Measurements from ENCODE around the gene VWA7. TPM values are rescaled to one million over a fixed set of nuclear protein-coding genes. Genes with fewer than 3 reads are reported as not detected.

Gene VWA7
- total and polyA plus RNA-seq, 9 donors, result 0.71 to 2.1 (median 1.6) TPM

GRCh38 chr6:31752739-31753319 lies 24.3 kb downstream of the VWA7 start:
- 89% methylated on average over 2 of the region's 8 CpGs for WGBS (ENCODE audit: insufficient coverage)
- Histone ChIP-seq H3K9me3 (replicated peaks; ENCODE audit: control insufficient read depth, low read depth, low read length) (no peaks in the 10 kb centered on the region), H3K4me3 (ENCODE audit: low read length) (no peak overlapping the region), H3K4me1 (ENCODE audit: control insufficient read depth, insufficient read depth, low read length) (no peaks in the 10 kb centered on the region), H3K36me3 (ENCODE audit: control insufficient read depth, insufficient read depth, low read length) (peaks cover 4% of the 10 kb centered on the region), H3K27ac (ENCODE audit: low read length) (no peak overlapping the region), H3K27me3 (ENCODE audit: control insufficient read depth, insufficient read depth, low read length) (no peaks in the 10 kb centered on the region)
- DNase-seq, result no peak

- no peaks in the 10 kb centered on the region for H3K9me3 ChIP-seq (replicated peaks; ENCODE audit: control insufficient read depth, low read depth, low read length)
- 88% methylated on average over 6 of the region's 7 CpGs for WGBS (ENCODE audit: insufficient coverage)
- no peak for DNase-seq
- no peaks in the 10 kb centered on the region for H3K27me3 ChIP-seq (ENCODE audit: control insufficient read depth, insufficient read depth, low read length)
- H3K36me3 ChIP-seq (ENCODE audit: control insufficient read depth, insufficient read depth, low read length), result peaks cover 11% of the 10 kb centered on the region
- no peak overlapping the region for H3K4me3 ChIP-seq (ENCODE audit: low read length)
- H3K27ac ChIP-seq (ENCODE audit: low read length), result no peak overlapping the region
- H3K4me1 ChIP-seq (ENCODE audit: control insufficient read depth, insufficient read depth, low read length), result no peaks in the 10 kb centered on the region
These were observed 26.6 kb downstream of the VWA7 start for GRCh38 chr6:31750411-31751022.

GRCh38 chr6:31749301-31750036 lies 27.7 kb downstream of the VWA7 start:
- WGBS (ENCODE audit: insufficient coverage), result 80% methylated on average over 1 of the region's 8 CpGs

GRCh38 chr6:31744422-31744821 lies 32.7 kb downstream of the VWA7 start:
- peaks cover 32% of the 10 kb centered on the region for H3K36me3 ChIP-seq (ENCODE audit: control insufficient read depth, insufficient read depth, low read length)
- H3K4me1 ChIP-seq (ENCODE audit: control insufficient read depth, insufficient read depth, low read length), result peaks cover 10% of the 10 kb centered on the region
- H3K4me3 ChIP-seq (ENCODE audit: low read length), result no peak overlapping the region
- H3K27me3 ChIP-seq (ENCODE audit: control insufficient read depth, insufficient read depth, low read length), result no peaks in the 10 kb centered on the region
- no peaks in the 10 kb centered on the region for H3K9me3 ChIP-seq (replicated peaks; ENCODE audit: control insufficient read depth, low read depth, low read length)
- H3K27ac ChIP-seq (ENCODE audit: low read length), result no peak overlapping the region
- WGBS (ENCODE audit: insufficient coverage), result 0% methylated on average over 1 of the region's 1 CpG
- DNase-seq, result no peak

More at GRCh38 chr6:31749301-31750036, 27.7 kb downstream of the VWA7 start:
- Histone ChIP-seq H3K9me3 (replicated peaks; ENCODE audit: control insufficient read depth, low read depth, low read length) (no peaks in the 10 kb centered on the region), H3K27ac (ENCODE audit: low read length) (no peak overlapping the region), H3K27me3 (ENCODE audit: control insufficient read depth, insufficient read depth, low read length) (no peaks in the 10 kb centered on the region), H3K36me3 (ENCODE audit: control insufficient read depth, insufficient read depth, low read length) (peaks cover 11% of the 10 kb centered on the region), H3K4me3 (ENCODE audit: low read length) (no peak overlapping the region), H3K4me1 (ENCODE audit: control insufficient read depth, insufficient read depth, low read length) (no peaks in the 10 kb centered on the region)
- DNase-seq, result no peak

- peaks cover 24% of the 10 kb centered on the region for H3K4me1 ChIP-seq (ENCODE audit: control insufficient read depth, insufficient read depth, low read length)
- no peak for DNase-seq
- no peak overlapping the region for H3K4me3 ChIP-seq (ENCODE audit: low read length)
- 72% methylated on average over 3 of the region's 3 CpGs for WGBS (ENCODE audit: insufficient coverage)
- no peaks in the 10 kb centered on the region for H3K9me3 ChIP-seq (replicated peaks; ENCODE audit: control insufficient read depth, low read depth, low read length)
- H3K27me3 ChIP-seq (ENCODE audit: control insufficient read depth, insufficient read depth, low read length), result no peaks in the 10 kb centered on the region
- no peak overlapping the region for H3K27ac ChIP-seq (ENCODE audit: low read length)
- H3K36me3 ChIP-seq (ENCODE audit: control insufficient read depth, insufficient read depth, low read length), result peaks cover 32% of the 10 kb centered on the region
These were observed 34.2 kb downstream of the VWA7 start for GRCh38 chr6:31742894-31743293.

- 86% methylated on average over 1 of the region's 2 CpGs for WGBS (ENCODE audit: insufficient coverage)
These were observed 35.3 kb downstream of the VWA7 start for GRCh38 chr6:31741815-31742214.

GRCh38 chr6:31740397-31741223 lies 36.5 kb downstream of the VWA7 start:
- no peaks in the 10 kb centered on the region for H3K27me3 ChIP-seq (ENCODE audit: control insufficient read depth, insufficient read depth, low read length)
- peak; percentile 44 for DNase-seq
- WGBS (ENCODE audit: insufficient coverage), result 32% methylated on average over 8 of the region's 29 CpGs
- no peaks in the 10 kb centered on the region for H3K9me3 ChIP-seq (replicated peaks; ENCODE audit: control insufficient read depth, low read depth, low read length)
- H3K4me3 ChIP-seq (ENCODE audit: low read length), result peak overlapping the region; percentile 96
- peaks cover 26% of the 10 kb centered on the region for H3K36me3 ChIP-seq (ENCODE audit: control insufficient read depth, insufficient read depth, low read length)
- H3K27ac ChIP-seq (ENCODE audit: low read length), result peak overlapping the region; percentile 84
- H3K4me1 ChIP-seq (ENCODE audit: control insufficient read depth, insufficient read depth, low read length), result peaks cover 36% of the 10 kb centered on the region

More at GRCh38 chr6:31741815-31742214, 35.3 kb downstream of the VWA7 start:
- Histone ChIP-seq H3K9me3 (replicated peaks; ENCODE audit: control insufficient read depth, low read depth, low read length) (no peaks in the 10 kb centered on the region), H3K27ac (ENCODE audit: low read length) (no peak overlapping the region), H3K36me3 (ENCODE audit: control insufficient read depth, insufficient read depth, low read length) (peaks cover 26% of the 10 kb centered on the region), H3K27me3 (ENCODE audit: control insufficient read depth, insufficient read depth, low read length) (no peaks in the 10 kb centered on the region), H3K4me3 (ENCODE audit: low read length) (no peak overlapping the region), H3K4me1 (ENCODE audit: control insufficient read depth, insufficient read depth, low read length) (peaks cover 32% of the 10 kb centered on the region)
- DNase-seq, result no peak

- no peaks in the 10 kb centered on the region for H3K27me3 ChIP-seq (ENCODE audit: control insufficient read depth, insufficient read depth, low read length)
- DNase-seq, result peak; percentile 100
- no peaks in the 10 kb centered on the region for H3K9me3 ChIP-seq (replicated peaks; ENCODE audit: control insufficient read depth, low read depth, low read length)
- H3K27ac ChIP-seq (ENCODE audit: low read length), result peak within 1 kb of the TSS; percentile 97
- under 1% methylated on average over 56 of the region's 58 CpGs for WGBS (ENCODE audit: insufficient coverage)
- peak within 1 kb of the TSS; percentile 96 for H3K4me3 ChIP-seq (ENCODE audit: low read length)
- H3K36me3 ChIP-seq (ENCODE audit: control insufficient read depth, insufficient read depth, low read length), result peaks cover 26% of the 10 kb centered on the region
- H3K4me1 ChIP-seq (ENCODE audit: control insufficient read depth, insufficient read depth, low read length), result peaks cover 40% of the 10 kb centered on the region
These were observed 37.3 kb downstream of the VWA7 start, which contains the start of gene MSH5 for GRCh38 chr6:31739639-31740396. TSS of gene MSH5 (plus strand) at chr6:31740005. CDS start at chr6:31740467, 462 bp downstream.
